ENCODE measurements around the gene CD83.

CD83 gene

DNA sequence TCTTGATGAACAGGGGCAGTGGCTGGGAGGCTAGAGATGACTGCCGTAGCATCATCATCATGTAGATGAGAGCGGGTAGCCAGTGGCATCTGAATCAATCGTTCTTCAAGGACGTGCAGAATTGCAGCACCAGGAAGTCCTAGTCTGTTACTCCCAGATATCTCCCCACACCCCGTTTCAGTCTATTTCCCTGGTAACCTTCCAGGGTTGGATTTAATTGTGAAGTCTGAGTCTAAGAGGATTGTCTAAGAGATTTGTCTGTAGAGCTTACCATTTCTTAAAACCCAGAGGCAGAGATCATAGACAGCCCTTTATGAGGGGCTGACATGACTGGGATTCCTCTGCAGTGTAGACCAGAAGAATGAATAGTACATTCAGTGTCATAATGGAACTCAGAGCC is 16.6 kb upstream of the CD83 start:
- Histone ChIP-seq H3K4me2 (peak overlapping the region in 5 of 11 experiments; percentile 24 to 69 (median 53); a peak in 8 of 22 replicates), H4K20me1 (no peaks in the 10 kb centered on the region), H3K4me3 (no peak overlapping the region), H3K27ac (peak overlapping the region in 3 of 11 experiments; percentile 36 to 61 (median 53); a peak in 3 of 22 replicates), H3K27me3 (no peaks in the 10 kb centered on the region), H3K36me3 (no peaks in the 10 kb centered on the region), H3K9ac (no peak overlapping the region), H3K9me3 (replicated peaks in 1 of 11) (peaks cover 0 to 12% (median 4%) of the 10 kb centered on the region in 11 experiments; a peak in 11 of 22 replicates), H3K4me1 (peaks cover 6 to 49% (median 11%) of the 10 kb centered on the region in 10 experiments; a peak in 16 of 20 replicates)
- no peak for TF ChIP-seq Cebpa-rat (IDR thresholded peaks at IDR 0.05)

DNA sequence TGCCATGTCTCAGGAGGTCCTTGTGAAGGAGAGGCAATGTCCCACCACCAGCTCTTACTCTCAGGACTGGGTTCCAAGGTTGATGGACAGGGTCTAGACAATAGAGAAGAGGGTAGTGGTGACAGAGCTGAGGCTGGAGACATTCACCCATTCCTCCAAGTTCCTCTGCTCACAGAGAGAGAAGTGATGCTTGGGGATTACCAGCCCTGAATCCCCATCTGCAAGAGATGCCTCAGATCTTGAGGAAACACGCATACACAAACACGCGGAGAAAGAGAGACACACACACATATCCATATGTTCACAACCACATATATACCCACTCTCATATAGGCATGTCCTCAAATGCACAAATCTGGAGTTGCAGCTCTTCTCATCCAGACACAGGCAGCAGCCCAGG is 15.2 kb upstream of the CD83 start:
- no peak for TF ChIP-seq Cebpa-rat (IDR thresholded peaks at IDR 0.05)
- Histone ChIP-seq H3K4me1 (peaks cover 10 to 38% (median 15%) of the 10 kb centered on the region in 10 experiments; a peak in 17 of 20 replicates), H3K9ac (no peak overlapping the region), H4K20me1 (no peaks in the 10 kb centered on the region), H3K27me3 (no peaks in the 10 kb centered on the region), H3K9me3 (replicated peaks in 1 of 11) (peaks cover 9 to 26% (median 17%) of the 10 kb centered on the region in 11 experiments), H3K4me3 (no peak overlapping the region), H3K4me2 (no peak overlapping the region), H3K36me3 (no peaks in the 10 kb centered on the region; a peak in 1 of 22 replicates), H3K27ac (no peak overlapping the region)

DNA sequence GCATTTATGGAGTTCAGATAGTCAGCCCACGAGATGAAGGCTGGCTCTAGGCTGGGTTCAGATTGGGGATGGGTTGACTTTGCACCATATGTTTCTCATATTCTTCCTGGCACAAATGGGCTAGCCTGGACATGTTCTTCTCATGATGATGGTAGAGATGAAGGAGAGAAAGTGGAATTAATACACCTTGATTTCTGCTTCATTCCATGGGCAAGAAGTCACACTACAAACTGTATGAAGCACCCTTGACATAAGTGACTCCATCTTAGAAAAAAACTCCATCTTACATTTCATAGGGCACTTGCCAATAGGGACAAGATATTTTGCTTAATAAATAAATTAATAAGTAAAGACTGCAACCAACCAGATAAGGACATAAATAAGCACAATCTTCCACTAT is 12.0 kb upstream of the CD83 start:
- Histone ChIP-seq H4K20me1 (no peaks in the 10 kb centered on the region), H3K27ac (no peak overlapping the region), H3K27me3 (no peaks in the 10 kb centered on the region), H3K4me2 (no peak overlapping the region), H3K4me1 (peaks cover 22 to 42% (median 29%) of the 10 kb centered on the region in 10 experiments), H3K36me3 (no peaks in the 10 kb centered on the region; a peak in 1 of 22 replicates), H3K9me3 (replicated peaks in 1 of 11) (peaks cover 13 to 29% (median 17%) of the 10 kb centered on the region in 11 experiments), H3K4me3 (no peak overlapping the region), H3K9ac (no peak overlapping the region)
- TF ChIP-seq Cebpa-rat (IDR thresholded peaks at IDR 0.05): no peak

DNA sequence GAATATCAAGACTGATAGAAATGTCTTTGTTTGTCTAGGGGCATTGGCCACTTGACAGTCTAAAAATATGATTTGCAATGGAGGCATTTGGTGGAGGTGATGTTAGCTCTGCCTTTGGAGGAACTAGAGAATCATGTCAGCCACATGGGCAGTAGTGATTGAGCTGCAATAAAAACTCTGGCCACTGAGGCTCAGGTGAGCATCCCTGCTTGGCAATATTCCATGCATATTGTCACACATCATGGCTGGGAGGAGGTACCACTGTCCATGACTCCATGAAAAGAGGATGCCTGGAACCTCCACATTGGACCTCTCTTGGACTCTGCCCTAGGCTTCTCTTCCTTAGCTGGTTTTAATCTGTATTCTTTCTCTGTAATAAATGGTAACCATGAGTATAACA is 10.6 kb upstream of the CD83 start:
- Histone ChIP-seq H3K9ac (no peak overlapping the region), H3K4me2 (peak overlapping the region in 6 of 11 experiments; percentile 9 to 55 (median 35); a peak in 9 of 22 replicates), H3K4me3 (no peak overlapping the region; a peak in 1 of 20 replicates), H4K20me1 (no peaks in the 10 kb centered on the region), H3K36me3 (no peaks in the 10 kb centered on the region; a peak in 1 of 22 replicates), H3K27ac (no peak overlapping the region), H3K27me3 (no peaks in the 10 kb centered on the region), H3K4me1 (peaks cover 21 to 35% (median 27%) of the 10 kb centered on the region in 10 experiments), H3K9me3 (replicated peaks in 1 of 11) (peaks cover 13 to 29% (median 17%) of the 10 kb centered on the region in 11 experiments)
- TF ChIP-seq Cebpa-rat (IDR thresholded peaks at IDR 0.05): no peak

DNA sequence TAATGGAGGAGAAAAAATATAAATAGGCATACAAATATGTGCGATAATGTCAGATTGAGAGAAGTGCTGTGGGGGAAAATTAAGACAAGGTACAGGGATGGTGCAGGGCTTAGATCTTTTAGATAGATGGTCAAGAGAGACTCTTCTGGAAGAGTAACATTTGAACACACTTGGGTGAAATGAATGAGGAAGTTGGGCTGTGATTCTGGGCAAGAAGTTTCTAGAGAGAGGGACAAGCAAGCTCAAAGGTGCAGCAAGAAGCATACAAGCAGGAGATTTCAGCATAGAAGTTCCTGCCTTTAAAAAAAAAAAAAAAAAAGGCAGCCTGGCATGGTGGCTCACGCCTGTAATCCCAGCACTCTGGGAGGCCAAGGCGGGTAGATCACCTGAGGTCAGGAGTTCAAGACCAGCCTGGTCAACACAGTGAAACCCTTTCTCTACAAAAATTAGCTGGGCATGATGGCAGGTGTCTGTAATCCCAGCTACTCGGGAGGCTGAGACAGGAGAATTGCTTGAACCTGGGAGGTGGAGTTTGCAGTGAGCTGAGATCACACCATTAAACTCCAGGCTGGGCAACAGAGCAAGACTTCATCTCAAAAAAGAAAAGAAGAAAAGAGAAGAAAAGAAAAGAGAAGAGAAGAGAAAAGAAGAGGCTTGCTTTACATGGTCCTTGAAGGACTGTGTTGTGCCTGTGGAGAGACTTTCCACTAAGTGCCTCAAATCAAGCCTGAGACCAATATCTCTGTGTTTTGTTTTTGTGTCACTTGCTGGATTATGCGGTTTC is 9.7 kb upstream of the CD83 start:
- Histone ChIP-seq H3K4me2 (peak overlapping the region; percentile 65 to 87 (median 76); a peak in 21 of 22 replicates), H3K27ac (peak overlapping the region in 4 of 11 experiments; percentile 32 to 73 (median 62); a peak in 6 of 22 replicates), H3K36me3 (no peaks in the 10 kb centered on the region; a peak in 1 of 22 replicates), H3K9me3 (replicated peaks in 1 of 11) (peaks cover 13 to 29% (median 17%) of the 10 kb centered on the region in 11 experiments), H3K4me1 (peaks cover 21 to 35% (median 27%) of the 10 kb centered on the region in 10 experiments), H3K4me3 (no peak overlapping the region), H3K27me3 (no peaks in the 10 kb centered on the region), H3K9ac (peak overlapping the region in 3 of 11 experiments; percentile 31 to 65 (median 64); a peak in 4 of 22 replicates), H4K20me1 (no peaks in the 10 kb centered on the region)
- no peak for TF ChIP-seq Cebpa-rat (IDR thresholded peaks at IDR 0.05)

DNA sequence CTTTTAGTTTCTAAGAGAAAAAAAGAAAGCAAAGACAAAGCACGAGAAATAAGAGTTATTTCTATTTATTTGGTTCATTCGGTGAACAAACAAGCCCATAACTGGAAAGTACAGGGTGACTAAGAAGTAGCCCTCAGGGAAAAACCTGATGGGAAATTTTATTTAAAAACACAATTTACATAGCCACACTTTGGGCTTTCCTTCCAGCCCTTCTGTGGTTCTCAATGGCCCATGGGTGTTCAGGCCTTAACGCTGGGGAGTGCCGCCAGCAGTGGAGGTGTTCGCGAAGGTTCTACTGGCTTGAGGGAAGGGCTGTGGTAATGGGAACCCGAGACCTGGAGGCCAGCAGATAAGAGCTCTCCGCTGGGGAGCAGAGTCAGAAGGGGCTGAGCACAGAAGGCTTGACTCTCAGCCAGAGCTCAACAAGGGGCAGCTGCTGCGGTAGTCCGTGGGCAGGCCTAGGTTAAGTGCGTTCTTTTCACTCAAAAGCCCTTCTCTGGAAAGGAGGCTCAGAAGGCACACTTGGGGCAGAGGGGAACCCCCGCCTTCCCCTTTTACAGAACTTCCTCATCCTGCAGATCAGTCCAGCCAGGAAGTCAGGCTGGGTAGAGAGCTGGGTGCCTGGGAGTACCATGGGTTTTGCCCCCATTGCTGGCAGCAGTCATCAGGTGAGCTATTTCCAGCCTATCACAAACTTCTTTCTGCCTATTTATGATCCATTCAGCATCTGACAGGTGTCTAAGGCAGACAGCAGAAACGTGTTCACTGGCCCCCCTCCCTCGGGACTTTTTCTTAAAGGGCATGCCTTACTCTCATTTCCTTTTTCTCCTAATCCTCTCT is 8.8 kb upstream of the CD83 start:
- Histone ChIP-seq H3K9ac (peak overlapping the region in 9 of 11 experiments; percentile 27 to 65 (median 44); a peak in 15 of 22 replicates), H3K36me3 (no peaks in the 10 kb centered on the region; a peak in 1 of 22 replicates), H3K27ac (peak overlapping the region; percentile 32 to 73 (median 57); a peak in 17 of 22 replicates)

DNA sequence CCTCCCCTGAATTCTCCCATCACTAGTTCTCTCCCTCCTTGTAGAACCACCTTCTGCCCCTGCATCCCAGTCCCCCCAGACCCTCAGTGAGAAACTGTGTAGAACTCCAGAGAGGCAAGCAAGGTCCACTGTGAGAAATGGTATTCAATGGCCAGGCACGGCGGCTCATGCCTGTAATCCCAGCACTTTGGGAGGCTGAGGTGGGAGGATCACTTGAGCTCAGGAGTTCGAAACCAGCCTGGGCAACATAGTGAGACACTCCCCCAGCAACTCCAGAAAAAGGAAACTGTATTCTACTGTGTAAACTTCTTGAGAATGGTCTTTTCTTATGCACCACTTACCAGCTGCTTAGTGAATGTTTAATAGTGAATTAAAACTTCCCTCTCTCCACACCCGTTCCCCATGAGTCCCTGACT is 8.2 kb upstream of the CD83 start:
- H3K4me1 ChIP-seq: peaks cover 21 to 35% (median 27%) of the 10 kb centered on the region in 10 experiments
- no peaks in the 10 kb centered on the region for H4K20me1 ChIP-seq
- H3K36me3 ChIP-seq: no peaks in the 10 kb centered on the region; a peak in 1 of 22 replicates
- H3K9ac ChIP-seq: peak overlapping the region in 5 of 11 experiments; percentile 37 to 65 (median 58); a peak in 9 of 22 replicates
- peak overlapping the region; percentile 65 to 87 (median 76) for H3K4me2 ChIP-seq
- no peak for TF ChIP-seq Cebpa-rat (IDR thresholded peaks at IDR 0.05)
- peak overlapping the region in 9 of 11 experiments; percentile 32 to 73 (median 61); a peak in 14 of 22 replicates for H3K27ac ChIP-seq
- no peaks in the 10 kb centered on the region for H3K27me3 ChIP-seq
- peak overlapping the region in 1 of 10 experiments; percentile 31; a peak in 2 of 20 replicates for H3K4me3 ChIP-seq
- peaks cover 13 to 29% (median 17%) of the 10 kb centered on the region in 11 experiments for H3K9me3 ChIP-seq (replicated peaks in 1 of 11)

More for the DNA sequence above, 8.8 kb upstream of the CD83 start:
- peak overlapping the region in 2 of 10 experiments; percentile 7 to 31; a peak in 5 of 20 replicates for H3K4me3 ChIP-seq
- no peaks in the 10 kb centered on the region for H4K20me1 ChIP-seq
- peaks cover 13 to 29% (median 17%) of the 10 kb centered on the region in 11 experiments for H3K9me3 ChIP-seq (replicated peaks in 1 of 11)
- H3K27me3 ChIP-seq: no peaks in the 10 kb centered on the region
- TF ChIP-seq Cebpa-rat (IDR thresholded peaks at IDR 0.05): no peak
- H3K4me2 ChIP-seq: peak overlapping the region; percentile 65 to 87 (median 76)
- peaks cover 21 to 35% (median 27%) of the 10 kb centered on the region in 10 experiments for H3K4me1 ChIP-seq

DNA sequence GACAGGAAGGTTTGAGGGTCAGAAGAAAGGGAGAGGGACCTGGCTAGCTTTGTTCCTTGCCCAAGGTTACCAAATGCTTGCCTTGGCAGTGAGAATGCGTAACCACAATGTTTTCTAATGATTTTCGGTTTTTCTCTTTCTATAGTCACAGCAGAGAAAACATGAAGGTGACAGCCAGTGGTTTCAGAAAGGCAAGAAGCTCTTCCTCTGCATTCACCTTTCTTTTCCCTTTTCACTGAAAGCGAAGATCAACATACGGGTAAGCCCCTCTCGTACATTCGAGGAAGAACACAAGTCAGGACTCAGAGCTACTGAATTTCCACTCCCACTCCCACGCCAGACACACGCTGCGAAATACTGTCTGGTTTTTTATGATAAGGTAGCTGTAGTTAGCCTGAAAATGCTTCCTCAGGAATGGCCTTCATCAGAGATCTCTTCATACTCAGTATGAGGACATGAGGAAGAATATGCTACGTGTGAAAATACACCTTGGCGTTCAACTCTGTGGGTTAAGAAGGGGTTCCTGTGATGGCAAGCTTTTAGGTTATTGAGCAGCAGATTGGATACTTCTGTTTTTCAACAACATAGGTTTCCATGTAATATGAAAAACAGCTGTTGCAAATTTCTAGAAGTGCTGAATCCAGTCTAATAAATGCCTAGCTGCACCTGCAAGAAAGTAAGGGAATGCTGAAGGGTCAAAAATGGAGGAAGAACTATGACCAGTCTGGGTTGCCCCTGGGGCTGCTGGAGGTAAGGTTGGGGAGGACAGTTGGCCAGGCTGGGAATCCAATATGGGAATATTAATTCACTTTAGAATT is 7.4 kb upstream of the CD83 start:
- Histone ChIP-seq H3K4me1 (peaks cover 21 to 35% (median 27%) of the 10 kb centered on the region in 10 experiments), H3K36me3 (no peaks in the 10 kb centered on the region; a peak in 1 of 22 replicates), H3K9ac (no peak overlapping the region), H3K27me3 (no peaks in the 10 kb centered on the region), H3K9me3 (replicated peaks in 1 of 11) (peaks cover 13 to 29% (median 17%) of the 10 kb centered on the region in 11 experiments), H3K4me2 (peak overlapping the region in 6 of 11 experiments; percentile 72 to 87 (median 80); a peak in 9 of 22 replicates), H4K20me1 (no peaks in the 10 kb centered on the region), H3K27ac (peak overlapping the region in 2 of 11 experiments; percentile 70 to 73; a peak in 1 of 22 replicates), H3K4me3 (no peak overlapping the region)
- no peak for TF ChIP-seq Cebpa-rat (IDR thresholded peaks at IDR 0.05)

All from BLaER1 treated with 17β-estradiol and CSF1 and Interleukin-3, amounts not matched to agents 10 nM and 100 nM (cell line).